ENCODE measurements around the gene STEAP1. TPM values are rescaled to one million over a fixed set of nuclear protein-coding genes. Genes with fewer than 3 reads are reported as not detected.

STEAP1 gene
- total and polyA plus RNA-seq, 9 of the 15 experiments (the other 6 are each of a cell fraction or from before 2014, with no cell fraction given), result 2.7 to 6.8 (median 5.1) TPM

- Histone ChIP-seq H3K4me1 (replicated peaks in 1 of 2; ENCODE audit: control insufficient read depth in 2 of 2, insufficient read depth in 2 of 2, low read length in 2 of 2) (no peaks in the 10 kb centered on the region), H3K27me3 (ENCODE audit: control insufficient read depth in 2 of 2, insufficient read depth in 2 of 2, low read length in 2 of 2) (no peaks in the 10 kb centered on the region), H3K36me3 (ENCODE audit: control insufficient read depth, insufficient read depth, low read length) (no peaks in the 10 kb centered on the region), H3K9ac (ENCODE audit: insufficient read depth in 1 of 2, low read depth in 2 of 2, low read length in 2 of 2) (no peak overlapping the region), H3K9me3 (replicated peaks; ENCODE audit: control insufficient read depth, insufficient read depth, low read depth, low read length) (no peaks in the 10 kb centered on the region), H3K79me2 (ENCODE audit: control insufficient read depth, insufficient read depth, low read length) (no peaks in the 10 kb centered on the region), H2AFZ (ENCODE audit: low read depth, low read length) (no peak overlapping the region), H4K20me1 (replicated peaks; ENCODE audit: control insufficient read depth, insufficient read depth, low read length) (no peaks in the 10 kb centered on the region), H3K4me2 (ENCODE audit: insufficient read depth, low read length) (no peak overlapping the region), H3K27ac (ENCODE audit: extremely low read depth, low read depth, low read length) (no peak overlapping the region), H3K9me1 (ENCODE audit: control insufficient read depth, insufficient read depth, low read length) (no peaks in the 10 kb centered on the region), H3K4me3 (no peak overlapping the region)
- DNase-seq (ENCODE audit: extremely low read depth in 1 of 4, low spot score in 3 of 4) (no peak), FAIRE-seq (no peak), ATAC-seq (no peak)
- no TSS peak for BruUV-seq (replicated peaks)
- POLR2A ChIA-PET, result no interaction called here
- 0% methylated on average over 4 of the region's 4 CpGs for WGBS (ENCODE audit: insufficient coverage, low coverage, missing lambda C conversion rate)
- CTCF ChIA-PET (ENCODE audit: low intra/inter-chr PET ratio), result no interaction called here
- in situ Hi-C loops (cut with MboI), result no loop called here
- intact Hi-C loops (cut with micrococcal nuclease), result no loop called here
- no peak for TF ChIP-seq NR2C1 (IDR thresholded peaks at IDR 0.05)
- TF ChIP-seq NR2C1 (tag; IDR thresholded peaks at IDR 0.05), result no peak
- no peak for TF ChIP-seq ZNF277 (CRISPR knock-in tag; IDR thresholded peaks at IDR 0.05; ENCODE audit: borderline replicate concordance)
- TF ChIP-seq EHMT2 (IDR thresholded peaks at IDR 0.05), result no peak
- TF ChIP-seq GMEB1 (CRISPR knock-in tag; IDR thresholded peaks at IDR 0.05), result no peak
- no peak for TF ChIP-seq REST (IDR thresholded peaks at IDR 0.05; ENCODE audit: borderline replicate concordance)
- TF ChIP-seq REST (CRISPR knock-in tag; IDR thresholded peaks at IDR 0.05; ENCODE audit: low read depth), result no peak
- TF ChIP-seq DLX4 (CRISPR knock-in tag; IDR thresholded peaks at IDR 0.05), result no peak
- no peak for TF ChIP-seq RBM14 (IDR thresholded peaks at IDR 0.05; ENCODE audit: borderline replicate concordance, insufficient read depth, low read depth, low read length)
- TF ChIP-seq ZNF41 (CRISPR knock-in tag; conservative IDR thresholded peaks at IDR 0.05), result no peak
- no peak for TF ChIP-seq CREBBP (IDR thresholded peaks at IDR 0.05; ENCODE audit: low read depth, low read length)
These were observed 19.0 kb downstream of the STEAP1 start for GRCh38 chr7:90173127-90173844.
